Stimulated activated CD4-positive, alpha-beta T cell treated with anti-CD3 and anti-CD28 coated beads, Interleukin-15, amount 100 ng/mL, for 48 hours (primary cell): Measurements from ENCODE around the gene PHLPP1.
"Not testable (repeated sequence)": the region's sequence is repeated elsewhere in the genome, so short reads cannot be mapped to it uniquely, and the experiment has no call there.

Source experiments
- DNase-seq, 2 donors: peaks; one replicate each; pipeline ENCODE4 v3.0.0-alpha.2; 2020; ENCODE audit warnings: low read depth in 2 of 2

The PHLPP1 gene

DNA sequence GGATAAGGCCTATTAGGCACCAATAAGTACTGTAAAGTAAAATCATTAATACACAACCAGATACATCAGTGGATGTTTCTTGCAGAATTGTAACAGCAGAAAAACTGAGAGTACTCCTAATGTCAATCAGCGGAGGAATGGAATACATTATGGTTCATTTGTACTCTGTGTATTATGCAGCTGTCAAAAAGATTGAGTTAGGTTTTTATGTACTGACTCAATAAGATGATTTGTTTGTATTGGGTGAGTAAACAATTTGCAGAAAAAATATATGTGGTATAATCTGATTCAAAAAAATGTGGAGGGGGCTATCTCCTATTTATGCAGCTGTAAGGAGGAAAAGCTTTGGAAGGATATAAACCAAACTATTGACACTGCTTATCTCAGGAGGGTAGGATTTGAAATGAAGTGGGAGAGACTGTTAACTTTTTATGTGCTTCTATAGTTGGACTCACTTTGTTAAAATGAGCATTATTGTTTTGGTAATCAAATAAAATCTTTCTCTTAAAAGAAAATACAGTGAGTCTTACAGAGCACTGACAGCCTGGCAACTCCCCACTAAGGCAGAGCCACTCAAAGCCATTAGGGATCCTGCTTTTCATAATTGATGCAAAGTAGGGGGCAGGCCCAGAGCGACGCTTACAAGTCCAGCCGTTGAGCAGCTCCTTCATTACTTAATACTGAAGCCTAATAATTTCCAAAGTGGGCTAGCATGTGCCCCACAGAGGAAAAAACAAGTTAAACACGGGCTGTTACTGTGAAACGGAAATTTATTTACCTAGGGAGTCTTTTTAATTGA is 168.8 kb downstream of the PHLPP1 start:
- DNase-seq, result no peak

DNA sequence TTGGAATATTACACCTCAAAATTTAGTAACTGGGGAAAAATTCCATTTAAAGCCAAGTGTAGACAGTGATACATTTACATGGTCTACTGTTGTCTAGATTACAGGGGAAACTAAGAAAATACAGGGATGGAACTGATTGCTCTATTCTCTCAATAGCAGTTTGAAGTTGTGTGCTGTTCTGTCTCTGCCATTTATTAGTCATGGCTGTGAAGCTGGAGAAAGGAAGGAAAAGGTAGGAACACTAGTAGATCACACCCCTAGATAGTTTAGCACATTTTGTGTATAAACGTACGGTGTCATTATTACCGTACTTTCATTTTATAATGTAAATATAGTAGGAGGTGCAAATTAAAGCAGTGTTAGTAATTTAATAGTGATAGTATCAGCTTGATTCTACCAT is 170.5 kb downstream of the PHLPP1 start:
- DNase-seq, result no peak

DNA sequence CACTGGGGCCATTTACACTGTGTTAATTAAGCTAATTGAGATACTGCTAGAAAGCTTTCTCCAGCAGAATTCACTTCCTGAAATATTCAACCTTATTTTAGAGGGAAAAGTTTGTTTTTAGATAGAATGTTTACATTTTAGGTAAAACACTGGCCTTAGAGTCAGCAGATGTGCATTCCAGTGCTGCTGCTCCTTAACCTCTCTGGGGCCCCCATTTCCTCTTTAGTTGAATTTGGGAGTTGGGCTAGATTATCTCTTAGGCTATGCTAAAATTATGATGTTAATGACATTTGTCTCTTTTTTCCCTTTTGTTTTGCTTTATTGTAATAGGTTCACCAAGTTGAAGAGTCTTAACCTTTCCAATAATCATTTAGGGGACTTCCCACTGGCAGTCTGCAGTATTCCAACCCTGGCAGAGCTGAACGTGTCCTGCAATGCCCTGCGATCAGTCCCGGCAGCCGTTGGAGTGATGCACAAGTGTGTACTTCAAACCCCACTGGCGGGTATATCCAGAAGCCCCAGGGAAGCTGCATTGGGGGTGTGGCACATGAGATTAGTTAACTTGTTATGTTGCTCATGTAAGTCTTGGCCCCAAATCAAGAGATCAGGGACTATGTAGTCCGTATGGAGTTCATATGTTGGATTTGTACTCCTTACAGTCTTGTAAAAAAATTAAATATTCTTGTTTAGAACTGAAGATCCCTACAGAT is 179.5 kb downstream of the PHLPP1 start:
- no peak for DNase-seq

GRCh38 chr18:62897153-62897552 is 181.8 kb downstream of the PHLPP1 start:
- no peak for DNase-seq

DNA sequence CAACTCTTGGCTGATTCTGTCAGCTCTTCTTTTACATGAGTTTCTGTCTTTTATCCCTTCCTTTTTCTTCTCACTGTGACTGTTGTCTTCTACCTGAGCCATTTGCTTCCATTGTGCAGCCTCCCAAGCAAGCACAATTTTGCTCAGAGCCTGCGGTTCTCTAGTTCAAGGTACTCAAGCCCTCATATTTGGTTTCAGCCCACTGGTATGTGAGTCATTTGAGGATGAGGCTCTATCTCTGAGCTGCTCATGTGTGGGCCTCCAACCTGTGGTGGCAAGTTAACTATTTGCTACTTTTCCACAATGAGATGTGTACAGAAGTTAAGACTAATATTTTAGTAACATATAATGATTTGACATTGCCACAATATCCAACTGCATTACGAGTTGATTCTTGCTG is 183.0 kb downstream of the PHLPP1 start:
- peak in 1 of 2 donors; percentile 2 for DNase-seq

DNA sequence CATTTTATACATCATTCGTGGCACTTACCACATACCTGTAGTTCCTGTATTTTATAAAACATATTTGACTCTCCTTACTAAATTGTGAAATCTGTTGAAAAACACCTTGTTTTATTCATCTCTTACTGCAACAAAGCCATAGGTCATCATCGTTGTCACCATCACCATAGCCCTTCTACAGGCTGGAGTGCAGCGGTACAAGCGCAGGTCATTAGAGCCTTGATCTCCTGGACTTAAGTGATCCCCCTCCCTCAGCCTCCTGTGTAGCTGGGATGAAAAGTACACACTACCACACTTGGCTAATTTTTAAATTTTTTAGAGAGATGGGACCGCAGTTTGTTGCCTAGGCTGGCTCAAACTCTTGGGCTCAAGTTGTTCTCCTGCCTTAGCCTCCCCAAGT is 184.2 kb downstream of the PHLPP1 start:
- no peak for DNase-seq

DNA sequence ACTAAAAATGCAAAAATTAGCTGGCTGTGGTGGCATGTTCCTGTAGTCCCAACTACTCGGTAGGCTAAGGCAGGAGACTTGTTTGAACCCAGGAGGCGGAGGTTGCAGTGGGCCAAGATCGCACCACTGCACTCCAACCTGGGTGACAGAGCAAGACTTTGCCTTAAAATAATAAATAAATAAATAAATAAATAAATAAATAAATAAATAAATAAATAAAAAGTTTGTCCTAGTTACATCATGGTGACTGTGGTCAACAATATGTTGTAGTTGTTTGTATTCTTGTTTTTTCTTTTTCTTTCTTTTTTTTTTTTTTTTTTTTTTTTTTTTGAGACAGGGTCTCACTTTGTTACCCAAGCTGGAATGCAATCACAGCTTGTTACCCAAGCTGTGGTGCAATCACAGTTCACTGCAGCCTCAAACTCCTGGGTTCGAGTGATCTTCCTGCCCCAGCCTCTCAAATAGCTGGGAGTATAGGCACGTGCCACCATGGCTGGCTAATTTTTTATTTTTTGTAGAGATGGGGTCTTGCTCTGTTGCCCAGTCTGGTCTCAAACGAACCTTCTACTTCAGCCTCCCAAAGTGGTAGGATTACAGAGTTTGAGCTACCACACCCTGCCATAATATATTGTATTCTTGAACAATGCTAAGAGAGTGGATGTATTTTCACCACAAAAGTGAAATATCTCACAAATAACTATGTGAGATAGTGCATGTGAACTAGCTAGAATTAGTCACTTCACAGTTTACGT is 185.0 kb downstream of the PHLPP1 start:
- no peak for DNase-seq

DNA sequence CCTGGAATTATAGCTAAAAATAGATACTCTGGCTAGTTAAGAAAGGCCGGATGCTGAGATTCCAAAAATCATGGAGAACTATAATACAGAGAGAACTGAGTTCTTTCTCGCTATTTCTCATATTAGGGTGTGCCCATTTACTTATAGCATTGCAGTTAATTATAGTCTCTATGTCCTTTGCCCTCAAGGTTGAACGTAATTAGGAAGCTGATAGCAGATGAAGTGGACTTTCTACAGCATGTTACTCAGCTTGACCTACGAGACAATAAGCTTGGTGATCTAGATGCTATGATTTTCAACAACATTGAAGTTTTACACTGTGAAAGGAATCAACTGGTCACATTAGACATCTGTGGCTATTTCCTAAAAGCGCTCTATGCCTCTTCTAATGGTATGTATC is 187.4 kb downstream of the PHLPP1 start:
- DNase-seq, result no peak

- no peak for DNase-seq
Observed at GRCh38 chr18:62904396-62905285, 189.3 kb downstream of the PHLPP1 start.

DNA sequence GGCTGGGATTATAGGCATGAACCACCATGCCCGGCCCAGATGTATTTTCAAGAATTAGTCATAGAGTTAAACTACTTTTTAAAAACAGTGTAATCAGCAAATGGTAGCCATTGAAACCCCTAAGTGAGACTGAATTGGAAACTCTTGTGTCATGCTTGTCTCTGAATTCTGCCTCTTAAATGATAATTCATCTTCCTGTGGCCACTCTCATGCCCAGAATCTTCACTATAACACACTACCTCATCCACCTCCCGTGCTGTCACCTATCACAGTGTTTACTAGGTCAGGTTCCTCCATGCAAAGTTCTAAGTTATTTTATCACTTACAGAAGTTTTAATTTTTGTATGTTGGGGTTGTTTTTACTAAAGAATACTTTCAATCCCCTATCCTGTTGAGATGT is 197.5 kb downstream of the PHLPP1 start:
- DNase-seq, result no peak

DNA sequence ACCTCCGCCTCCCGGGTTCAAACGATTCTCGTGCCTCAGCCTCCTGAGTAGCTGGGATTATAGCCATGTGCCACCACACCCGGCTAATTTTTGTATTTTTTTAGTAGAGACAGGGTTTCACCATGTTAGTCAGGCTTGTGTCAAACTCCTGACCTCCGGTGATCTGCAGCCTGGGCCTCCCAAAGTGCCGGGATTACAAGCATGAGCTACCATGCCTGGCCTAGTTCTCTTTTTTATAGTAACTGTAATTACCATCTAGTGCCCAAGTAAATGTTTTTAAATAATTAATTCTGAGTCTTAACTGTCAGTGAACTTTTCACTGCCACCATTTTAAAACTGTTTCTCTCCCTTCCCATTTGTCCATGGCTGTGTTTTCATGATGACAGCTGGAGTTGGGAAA is 198.5 kb downstream of the PHLPP1 start:
- DNase-seq, result not testable (repeated sequence)

DNA sequence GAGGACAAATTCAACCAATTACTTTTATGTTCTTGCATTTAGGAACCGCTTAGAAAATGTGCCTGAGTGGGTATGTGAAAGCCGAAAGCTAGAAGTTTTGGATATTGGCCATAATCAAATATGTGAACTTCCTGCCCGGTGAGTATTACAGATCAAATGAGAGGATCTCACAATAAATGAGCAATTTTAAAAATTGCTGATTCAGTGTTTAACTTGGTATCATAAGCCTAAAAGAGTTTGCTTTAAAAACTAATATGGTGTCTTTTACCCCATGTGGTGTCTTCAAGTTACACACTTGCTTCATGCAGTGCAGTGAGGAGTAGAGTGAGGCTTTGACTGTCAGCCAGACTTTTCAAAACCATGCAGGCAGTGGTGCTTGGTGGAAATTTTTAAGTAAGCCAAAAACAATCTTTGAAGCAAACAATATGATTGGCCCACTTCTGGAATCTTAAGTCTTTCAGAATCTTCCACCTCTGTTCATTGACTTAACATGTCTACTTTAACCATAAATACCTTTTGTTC is 199.6 kb downstream of the PHLPP1 start:
- DNase-seq, result no peak

GRCh38 chr18:62918361-62918760 is 203.0 kb downstream of the PHLPP1 start:
- no peak for DNase-seq

DNA sequence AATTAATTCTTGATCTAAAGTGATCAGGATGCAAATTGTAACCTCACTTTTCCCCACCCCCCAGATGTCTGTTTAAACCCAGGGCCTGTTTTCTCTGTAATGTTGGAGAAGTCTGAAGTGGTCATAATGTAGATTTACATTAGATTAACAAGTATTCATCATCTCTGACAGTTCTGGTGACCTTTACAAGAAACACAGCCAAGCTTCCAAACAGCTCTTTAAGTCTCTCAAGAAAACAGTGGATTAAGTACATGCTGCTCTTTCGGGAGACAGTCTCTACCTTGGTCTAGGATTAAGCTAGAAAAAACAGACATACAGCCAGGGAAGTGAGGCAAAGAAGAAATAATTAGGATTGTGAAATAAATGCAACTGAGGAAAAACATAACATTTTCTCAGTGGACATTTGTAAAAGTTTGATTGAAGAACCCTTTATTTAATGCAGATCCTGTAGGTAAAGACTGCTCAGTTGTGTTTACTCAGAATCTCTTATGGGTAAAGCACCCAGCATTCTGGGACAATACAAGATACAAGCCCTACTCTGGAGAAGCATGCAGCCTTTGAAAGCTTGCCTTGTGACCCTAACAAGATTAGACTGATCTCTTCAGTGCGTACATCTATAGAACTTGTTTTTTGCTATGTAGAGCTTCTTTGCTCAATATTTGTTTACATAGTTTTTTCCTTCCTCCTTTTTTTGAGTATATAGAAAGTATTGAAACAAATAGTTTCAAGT is 203.9 kb downstream of the PHLPP1 start:
- DNase-seq, result no peak

- DNase-seq, result no peak
Observed at GRCh38 chr18:62925031-62925688, 209.8 kb downstream of the PHLPP1 start.

DNA sequence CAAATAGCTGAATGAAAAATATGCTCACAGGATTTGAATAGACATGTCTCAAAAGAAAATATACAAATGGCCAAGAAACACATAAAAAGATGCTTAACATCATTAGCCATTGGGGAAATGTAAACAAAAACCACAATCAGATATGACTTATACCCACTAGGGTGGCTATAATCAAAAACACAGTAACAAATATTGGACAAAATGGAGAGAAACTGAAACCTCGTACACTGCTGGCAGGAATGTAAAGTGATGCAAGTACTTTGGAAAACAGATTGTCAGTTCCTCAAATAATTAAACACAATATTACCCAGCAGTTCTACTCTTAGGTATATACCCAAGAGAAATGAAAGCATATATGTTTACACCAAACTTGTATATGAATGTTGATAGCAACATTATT is 213.0 kb downstream of the PHLPP1 start:
- DNase-seq, result no peak

DNA sequence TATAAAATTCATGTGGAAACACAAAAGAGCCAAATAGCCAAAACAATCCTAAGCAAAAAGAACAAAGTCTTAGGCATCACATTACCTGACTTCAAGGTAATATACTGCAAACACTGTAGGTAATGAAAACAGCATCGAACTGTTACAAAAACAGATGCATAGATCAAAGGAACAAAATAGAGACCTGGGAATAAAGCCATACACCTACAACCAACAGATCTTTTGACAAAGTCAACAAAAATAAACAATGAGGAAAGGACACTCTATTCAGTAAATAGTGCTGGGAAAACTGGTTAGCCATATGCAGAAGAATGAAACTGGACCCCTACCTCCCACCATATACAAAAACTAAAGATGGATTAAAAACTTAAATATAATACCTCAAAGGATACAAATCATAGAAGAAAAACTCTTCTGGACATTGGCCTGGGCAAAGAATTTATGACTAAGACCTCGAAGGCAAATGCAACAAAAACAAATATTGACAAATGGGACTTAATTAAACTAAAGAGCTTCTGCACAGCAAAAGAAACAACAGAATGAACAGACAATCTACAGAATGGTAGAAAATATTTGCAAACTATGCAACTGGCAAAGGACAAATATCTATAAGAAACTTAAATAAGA is 218.0 kb downstream of the PHLPP1 start:
- no peak for DNase-seq

GRCh38 chr18:62935994-62936393 is 220.7 kb downstream of the PHLPP1 start:
- no peak for DNase-seq

DNA sequence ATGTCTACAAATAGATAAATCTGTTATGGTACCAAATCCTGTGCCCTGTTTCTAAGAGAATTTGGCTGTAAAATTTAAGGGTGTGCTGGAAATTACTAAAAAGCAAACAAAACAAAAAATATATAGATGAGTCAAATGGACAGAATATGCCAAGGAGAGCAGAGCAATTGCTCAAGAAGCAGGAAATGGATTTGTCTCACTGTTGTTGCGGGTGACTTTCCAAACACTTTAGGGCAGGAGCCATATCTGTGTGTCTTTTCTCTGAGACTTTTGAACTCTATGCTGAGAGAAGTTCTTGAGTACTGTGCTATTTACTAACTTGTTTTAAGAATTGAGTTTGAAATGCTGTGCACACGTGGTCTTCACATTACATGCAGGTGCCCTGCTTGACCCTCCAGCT is 221.7 kb downstream of the PHLPP1 start:
- no peak for DNase-seq

DNA sequence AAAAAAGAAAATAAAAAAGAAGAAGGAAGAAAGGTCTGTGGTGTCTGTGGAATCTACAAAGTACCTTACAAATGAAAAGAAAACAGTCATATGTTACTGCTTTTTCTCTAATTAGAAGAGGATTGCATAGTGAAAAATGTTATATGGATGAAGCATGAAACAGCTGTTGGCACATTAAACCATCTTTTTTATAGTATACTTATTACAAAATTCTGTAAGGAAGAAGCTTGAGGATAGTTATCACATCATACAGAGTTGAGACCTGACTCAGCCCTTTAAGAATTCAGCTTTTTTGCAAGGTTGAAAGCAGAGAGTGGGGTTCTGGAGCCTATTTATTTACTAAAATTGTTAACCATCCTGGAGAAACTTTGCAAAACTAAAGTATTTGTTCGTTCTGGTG is 222.7 kb downstream of the PHLPP1 start:
- no peak for DNase-seq
